Keratinocyte (primary cell): ENCODE data around the gene DAPK1. TPM values are rescaled to one million over a fixed set of nuclear protein-coding genes. Genes with fewer than 3 reads are reported as not detected.

Source experiments
- DNase-seq: peaks from one replicate; pipeline ENCODE4 v3.0.0-alpha.2; 2011; ENCODE audit warnings: low read depth, missing footprints, low spot score
- FAIRE-seq: peaks from 2 replicates; lab custom pipeline; 2011; peaks lifted over from hg19 to GRCh38; lab: Jason Lieb, UNC
- H2AFZ ChIP-seq: 2 replicates; pipeline ENCODE4 v1.6.0; 2012; ENCODE audit warnings: low read length, control low read depth, inconsistent platforms; ENCODE audit not compliant: control insufficient read depth
- H3K27ac ChIP-seq: 2 replicates; pipeline ENCODE4 v1.5.1; 2011; ENCODE audit warnings: low read length; ENCODE audit not compliant: control insufficient read depth, insufficient read depth
- H3K27me3 ChIP-seq: 3 replicates; pipeline ENCODE4 v1.6.0; 2011; ENCODE audit warnings: low read length; ENCODE audit not compliant: control insufficient read depth, insufficient read depth; ENCODE audit errors: extremely low read depth
- H3K36me3 ChIP-seq, 2 experiments: 2 replicates in 1 of 2; 3 replicates in 1 of 2; pipeline ENCODE4 v1.5.1; 2011; ENCODE audit warnings: low read length in 2 of 2, mild to moderate bottlenecking in 1 of 2; ENCODE audit not compliant: control insufficient read depth in 2 of 2, insufficient read depth in 2 of 2; ENCODE audit errors: extremely low read depth in 1 of 2
- H3K4me1 ChIP-seq: 3 replicates; pipeline ENCODE4 v1.5.1; 2011; ENCODE audit warnings: low read length; ENCODE audit not compliant: control insufficient read depth, insufficient read depth; ENCODE audit errors: extremely low read depth
- H3K4me2 ChIP-seq: 3 replicates; pipeline ENCODE4 v1.6.0; 2011; ENCODE audit warnings: low read depth, low read length; ENCODE audit not compliant: control insufficient read depth, insufficient read depth; ENCODE audit errors: extremely low read depth
- H3K4me3 ChIP-seq, 3 experiments: fragments of 200-600 bp in 1 of 3; sonication (generic) in 1 of 3; 2 replicates in 2 of 3; 3 replicates in 1 of 3; pipeline ENCODE4 v1.5.1; 2011 to 2016; ENCODE audit warnings: low read length in 3 of 3, mild to moderate bottlenecking in 3 of 3, control low read depth in 2 of 3, inconsistent platforms in 1 of 3, low read depth in 1 of 3, mixed read lengths in 1 of 3, mixed run types in 1 of 3, moderate library complexity in 1 of 3; ENCODE audit not compliant: control insufficient read depth in 2 of 3, insufficient read depth in 2 of 3; ENCODE audit errors: extremely low read depth in 1 of 3
- H3K79me2 ChIP-seq: 2 replicates; pipeline ENCODE4 v1.6.0; 2012; ENCODE audit warnings: low read length; ENCODE audit not compliant: control insufficient read depth, insufficient read depth
- H3K9ac ChIP-seq: 3 replicates; pipeline ENCODE4 v1.6.0; 2011; ENCODE audit warnings: low read length; ENCODE audit not compliant: control insufficient read depth, insufficient read depth; ENCODE audit errors: extremely low read depth
- H3K9me1 ChIP-seq: 3 replicates; pipeline ENCODE4 v1.6.0; 2011; ENCODE audit warnings: low read length; ENCODE audit not compliant: control insufficient read depth, insufficient read depth; ENCODE audit errors: extremely low read depth
- H3K9me3 ChIP-seq: 2 replicates; pipeline ENCODE4 v1.5.1; 2012; ENCODE audit warnings: low read depth, low read length; ENCODE audit not compliant: control insufficient read depth
- H4K20me1 ChIP-seq: 3 replicates; pipeline ENCODE4 v1.6.0; 2011; ENCODE audit warnings: low read length; ENCODE audit not compliant: control insufficient read depth, insufficient read depth; ENCODE audit errors: extremely low read depth
- CTCF ChIP-seq, 3 experiments: IDR thresholded peaks in 1 of 3; conservative IDR thresholded peaks in 1 of 3; optimal IDR thresholded peaks in 1 of 3; 2 replicates in 2 of 3; 3 replicates in 1 of 3; pipeline versions ENCODE3 to v1.5.1; 2011; ENCODE audit warnings: low read length in 3 of 3, mild to moderate bottlenecking in 3 of 3, moderate library complexity in 2 of 3, control low read depth in 1 of 3, inconsistent platforms in 1 of 3; ENCODE audit not compliant: insufficient read depth in 2 of 3; ENCODE audit errors: extremely low read depth in 1 of 3
- EZH2 ChIP-seq: IDR thresholded peaks from one replicate; pipeline ENCODE4 v1.6.1; 2012; ENCODE audit warnings: inconsistent platforms, mild to moderate bottlenecking, low read length, moderate library complexity
- dilution Hi-C: fragments of 300-500 bp; cut with MboI; formaldehyde crosslinking; loops from one replicate; pipeline ENCODE4 v1.7.0; 2020; ENCODE audit warnings: low sequenced_read_pairs; ENCODE audit not compliant: extremely low pct_ligation_motif_present
- polyA plus RNA-seq, 5 experiments: library from polyadenylated mRNA; depleted of rRNA in 3 of 5; stranded (reverse) in 3 of 5; stranded (forward) in 1 of 5; unstranded in 1 of 5; fragments of >200 nt; gene quantifications; 1 replicate in 1 of 5; 2 replicates in 3 of 5; 3 replicates in 1 of 5; pipeline versions ENCODE4 v1.2.1 to v1.2.3, GENCODE V29; 2011 to 2012; ENCODE audit warnings: missing spikeins in 2 of 5, low read depth in 1 of 5, low replicate concordance in 1 of 5

The DAPK1 gene
- polyA plus RNA-seq, 1 donor (not counting 4 experiments of a cell fraction or from before 2014, with no cell fraction given): 2.8 TPM

- no peak for FAIRE-seq
- no peaks in the 10 kb centered on the region for H3K4me1 ChIP-seq
Observed at GRCh38 chr9:87595610-87596009, 97.9 kb downstream of the DAPK1 start.

DNA sequence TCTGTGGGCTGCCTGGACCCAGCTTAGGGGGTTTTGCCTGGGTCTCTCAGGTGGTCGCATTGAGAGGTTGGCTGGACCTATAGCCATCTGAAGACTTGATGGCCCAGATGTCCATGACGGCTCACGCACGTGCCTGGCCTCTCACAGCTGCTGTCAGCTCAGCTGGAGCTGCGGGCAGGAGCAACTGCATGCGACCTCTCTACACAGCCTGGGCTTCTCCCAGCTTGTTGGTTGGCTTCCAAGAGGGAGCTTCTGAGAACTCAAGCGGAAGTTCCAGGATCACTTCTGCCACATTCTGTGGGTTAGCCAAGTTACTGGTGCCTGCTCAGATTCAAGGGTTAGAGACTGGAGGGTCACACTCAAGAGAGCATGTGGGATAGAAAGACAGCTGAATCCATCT lies 99.2 kb downstream of the DAPK1 start:
- no peak overlapping the region for H3K9ac ChIP-seq
- no peaks in the 10 kb centered on the region for H3K4me1 ChIP-seq
- H3K27ac ChIP-seq: no peak overlapping the region
- H3K9me1 ChIP-seq: no peaks in the 10 kb centered on the region
- no peak overlapping the region for H2AFZ ChIP-seq
- H3K9me3 ChIP-seq: no peaks in the 10 kb centered on the region
- H3K27me3 ChIP-seq: peaks cover 4% of the 10 kb centered on the region
- H3K4me2 ChIP-seq: no peak overlapping the region
- TF ChIP-seq CTCF (optimal IDR thresholded peaks at IDR 0.05 in 1 of 3, IDR thresholded peaks at IDR 0.05 in 1 of 3, conservative IDR thresholded peaks at IDR 0.05 in 1 of 3; ENCODE audit: extremely low read depth in 1 of 3, insufficient read depth in 2 of 3, low read length in 3 of 3): no peak
- DNase-seq: no peak
- H3K4me3 ChIP-seq: no peak overlapping the region
- no peaks in the 10 kb centered on the region for H4K20me1 ChIP-seq
- FAIRE-seq: no peak
- no peaks in the 10 kb centered on the region for H3K79me2 ChIP-seq
- dilution Hi-C loops: no loop called here
- no peaks in the 10 kb centered on the region for H3K36me3 ChIP-seq

More at GRCh38 chr9:87595610-87596009, 97.9 kb downstream of the DAPK1 start:
- Histone ChIP-seq H3K9me1 (no peaks in the 10 kb centered on the region), H3K4me2 (no peak overlapping the region), H3K36me3 (no peaks in the 10 kb centered on the region), H3K9ac (no peak overlapping the region), H2AFZ (no peak overlapping the region), H3K27ac (no peak overlapping the region), H3K27me3 (peaks cover 7% of the 10 kb centered on the region), H4K20me1 (no peaks in the 10 kb centered on the region), H3K9me3 (no peaks in the 10 kb centered on the region), H3K79me2 (no peaks in the 10 kb centered on the region), H3K4me3 (no peak overlapping the region)
- TF ChIP-seq EZH2 (no peak), CTCF (optimal IDR thresholded peaks at IDR 0.05 in 1 of 3, IDR thresholded peaks at IDR 0.05 in 1 of 3, conservative IDR thresholded peaks at IDR 0.05 in 1 of 3; ENCODE audit: extremely low read depth in 1 of 3, insufficient read depth in 2 of 3, low read length in 3 of 3) (no peak)
- DNase-seq: no peak
- dilution Hi-C loops: no loop called here
